GM23338 (cell line): ENCODE measurements around the gene CATSPERZ. TPM values are rescaled to one million over a fixed set of nuclear protein-coding genes. Genes with fewer than 3 reads are reported as not detected.

Experiments used
- ATAC-seq: fragments of 200-7000 bp; cut with Tn5 transposase; 3 replicates; pipeline ENCODE4 v1.9.1; 2020
- DNase-seq: peaks from one replicate; pipeline ENCODE4 v3.0.0-alpha.2; 2015; ENCODE audit warnings: low spot score
- H2AFZ ChIP-seq: fragments of 200-600 bp; sonication (generic); 2 replicates; pipeline ENCODE4 v1.8.0; 2016; ENCODE audit warnings: antibody characterized with exemption, mild to moderate bottlenecking, moderate library complexity
- H3F3A ChIP-seq: fragments of 200-600 bp; sonication (generic); replicated peaks from 2 replicates; pipeline ENCODE4 v1.8.0; 2017; ENCODE audit warnings: antibody characterized with exemption, mixed run types, low read depth
- H3K27ac ChIP-seq: fragments of 200-600 bp; sonication (generic); 2 replicates; pipeline ENCODE4 v1.6.1; 2016; ENCODE audit warnings: low read depth
- H3K27me3 ChIP-seq: fragments of 200-600 bp; sonication (generic); 2 replicates; pipeline ENCODE4 v1.8.0; 2016; ENCODE audit warnings: mild to moderate bottlenecking, mixed run types, moderate library complexity; ENCODE audit not compliant: insufficient read depth
- H3K36me3 ChIP-seq: fragments of 200-600 bp; sonication (generic); 2 replicates; pipeline ENCODE4 v1.8.0; 2016; ENCODE audit warnings: mild to moderate bottlenecking; ENCODE audit not compliant: insufficient read depth
- H3K4me1 ChIP-seq: fragments of 200-600 bp; sonication (generic); 2 replicates; pipeline ENCODE4 v1.8.0; 2016; ENCODE audit warnings: mild to moderate bottlenecking, moderate library complexity; ENCODE audit not compliant: insufficient read depth
- H3K4me2 ChIP-seq: fragments of 200-600 bp; sonication (generic); 2 replicates; pipeline ENCODE4 v1.7.1; 2017; ENCODE audit warnings: mixed run types
- H3K4me3 ChIP-seq: fragments of 200-600 bp; sonication (generic); 2 replicates; pipeline ENCODE4 v1.6.1; 2016; ENCODE audit warnings: mixed run types
- H3K79me2 ChIP-seq: fragments of 200-600 bp; sonication (generic); replicated peaks from 2 replicates; pipeline ENCODE4 v1.8.0; 2017; ENCODE audit warnings: mild to moderate bottlenecking; ENCODE audit not compliant: insufficient read depth
- H3K9me2 ChIP-seq: fragments of 200-600 bp; sonication (generic); 2 replicates; pipeline ENCODE4 v1.8.0; 2017; ENCODE audit not compliant: insufficient read depth
- H4K20me1 ChIP-seq: fragments of 200-600 bp; sonication (generic); replicated peaks from 2 replicates; pipeline ENCODE4 v1.8.0; 2017; ENCODE audit warnings: mild to moderate bottlenecking; ENCODE audit not compliant: insufficient read depth
- H3K27ac Mint-ChIP-seq: 2 replicates; pipeline ENCODE4 v1.8.0; 2020; ENCODE audit warnings: inconsistent platforms, mild to moderate bottlenecking, moderate library complexity, mixed read lengths
- H3K27me3 Mint-ChIP-seq: 3 replicates; pipeline ENCODE4 v1.8.0; 2022; ENCODE audit warnings: low read depth, mild to moderate bottlenecking, moderate library complexity, mixed read lengths, inconsistent platforms; ENCODE audit not compliant: insufficient read depth, poor library complexity
- H3K36me3 Mint-ChIP-seq: 3 replicates; pipeline ENCODE4 v1.8.0; 2021; ENCODE audit warnings: low read depth, mild to moderate bottlenecking, inconsistent platforms, moderate library complexity, mixed read lengths
- H3K4me1 Mint-ChIP-seq: 3 replicates; pipeline ENCODE4 v1.8.0; 2020; ENCODE audit warnings: mild to moderate bottlenecking, inconsistent platforms, mixed read lengths
- H3K4me3 Mint-ChIP-seq: 3 replicates; pipeline ENCODE4 v1.8.0; 2021; ENCODE audit warnings: moderate library complexity, mild to moderate bottlenecking, inconsistent platforms, mixed read lengths
- H3K9me3 Mint-ChIP-seq: 3 replicates; pipeline ENCODE4 v1.8.0; 2020; ENCODE audit warnings: moderate library complexity, mild to moderate bottlenecking, inconsistent platforms, mixed read lengths
- CREB1 ChIP-seq: fragments of 250-450 bp; sonication (Bioruptor Pico); IDR thresholded peaks from 2 replicates; pipeline ENCODE4 v1.5.0; 2020; ENCODE audit warnings: low read depth, mild to moderate bottlenecking, moderate library complexity
- EZH2 ChIP-seq: fragments of 200-600 bp; sonication (generic); IDR thresholded peaks from one replicate; pipeline ENCODE4 v1.8.0; 2017; ENCODE audit warnings: antibody characterized with exemption, mild to moderate bottlenecking, low read depth; ENCODE audit not compliant: unreplicated experiment
- EZH2phosphoT487 ChIP-seq: fragments of 200-600 bp; sonication (generic); IDR thresholded peaks from one replicate; pipeline ENCODE4 v1.8.1; 2018; ENCODE audit warnings: antibody characterized with exemption; ENCODE audit not compliant: unreplicated experiment
- JUNB ChIP-seq: IDR thresholded peaks from one replicate; pipeline ENCODE4 v1.6.1; 2016; ENCODE audit warnings: antibody characterized with exemption; ENCODE audit not compliant: unreplicated experiment
- NANOG ChIP-seq: IDR thresholded peaks from 2 replicates; pipeline ENCODE4 v1.6.1; 2016; ENCODE audit warnings: antibody characterized with exemption, borderline replicate concordance
- POLR2AphosphoS5 ChIP-seq: IDR thresholded peaks from 2 replicates; pipeline ENCODE4 v1.6.1; 2016; ENCODE audit warnings: antibody characterized with exemption, low read depth
- STAT1 ChIP-seq: IDR thresholded peaks from one replicate; pipeline ENCODE4 v1.6.1; 2016; ENCODE audit warnings: antibody characterized with exemption; ENCODE audit not compliant: unreplicated experiment
- ZNF114 ChIP-seq: fragments of 250-450 bp; sonication (Bioruptor Pico); IDR thresholded peaks from 2 replicates; pipeline ENCODE4 v1.5.0; 2020; ENCODE audit warnings: mild to moderate bottlenecking, moderate library complexity
- ZNF331 ChIP-seq: fragments of 250-450 bp; sonication (Bioruptor Pico); IDR thresholded peaks from 2 replicates; pipeline ENCODE4 v1.5.0; 2020; ENCODE audit warnings: low read depth, mild to moderate bottlenecking, moderate library complexity
- polyA plus RNA-seq: library from polyadenylated mRNA; unstranded; fragments of >200 nt; fragmentation: Nextera tagmentation; extraction: Ambion mirVana; gene quantifications from 2 replicates; pipeline ENCODE4 v1.2.1, GENCODE V29; 2016
- total RNA-seq: library from RNA; depleted of rRNA; stranded (reverse); fragments of >200 nt; shearing (Covaris generic); gene quantifications from 2 replicates; pipeline ENCODE4 v1.2.3, GENCODE V29; 2014
- TF ChIP-seq, protein P1 (sequence below): IDR thresholded peaks from one replicate; pipeline ENCODE4 v1.6.1; 2018; ENCODE audit warnings: antibody characterized with exemption; ENCODE audit not compliant: unreplicated experiment
- TF ChIP-seq, protein P2 (sequence below): fragments of 250-450 bp; sonication (Bioruptor Pico); IDR thresholded peaks from 2 replicates; pipeline ENCODE4 v1.5.0; 2020; ENCODE audit warnings: mild to moderate bottlenecking, moderate library complexity
- TF ChIP-seq, protein P3 (sequence below): IDR thresholded peaks from 2 replicates; pipeline ENCODE4 v1.6.1; 2016; ENCODE audit warnings: antibody characterized with exemption
- TF ChIP-seq, protein P4 (sequence below), 2 experiments: fragments of 200-600 bp in 1 of 2; sonication (generic) in 1 of 2; conservative IDR thresholded peaks; 2 replicates each; pipeline versions ENCODE4 v1.5.1 to v1.6.1; 2016 to 2017; ENCODE audit warnings: antibody characterized with exemption in 2 of 2, low read depth in 2 of 2, mild to moderate bottlenecking in 2 of 2, moderate library complexity in 1 of 2

Gene CATSPERZ
- total and polyA plus RNA-seq, 2 experiments from 2014 or later = 0.99 TPM; not detected in 1

DNA sequence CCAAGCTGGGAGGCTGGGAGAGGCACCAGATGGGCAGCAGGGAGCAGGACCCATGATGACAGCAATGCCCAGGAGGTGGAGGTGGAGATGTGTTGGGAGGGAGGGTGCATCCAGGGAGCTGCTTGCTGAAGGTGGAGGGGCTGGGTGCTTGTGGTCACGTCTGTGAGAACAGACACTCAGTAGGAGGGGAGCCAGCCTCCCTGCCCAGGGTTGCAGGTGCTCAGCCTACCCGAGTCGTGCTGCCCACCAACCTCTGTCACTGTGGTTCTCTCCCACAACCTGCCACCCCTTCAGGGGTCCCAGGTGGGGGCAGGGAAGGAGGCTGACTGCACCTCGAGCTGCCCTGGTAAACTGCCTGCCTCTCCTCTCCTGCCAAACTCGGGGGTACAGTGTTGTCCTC, 23.2 kb downstream of the CATSPERZ start:
- H3K27ac ChIP-seq = no peak overlapping the region
- H3K9me2 ChIP-seq = no peaks in the 10 kb centered on the region
- no peaks in the 10 kb centered on the region for H3K9me3 Mint-ChIP-seq
- H3K4me1 Mint-ChIP-seq = peaks cover 19% of the 10 kb centered on the region
- H3K36me3 ChIP-seq = peaks cover 3% of the 10 kb centered on the region; the same call in 1 of the 2 replicates
- DNase-seq = no peak
- no peak overlapping the region for H3K4me3 ChIP-seq
- ATAC-seq = no peak
- peaks cover 12% of the 10 kb centered on the region for H3K4me1 ChIP-seq
- peaks cover 7% of the 10 kb centered on the region for H3K27me3 Mint-ChIP-seq
- no peaks in the 10 kb centered on the region for H3K27me3 ChIP-seq
- H4K20me1 ChIP-seq = no peaks in the 10 kb centered on the region
- TF ChIP-seq EZH2 (no peak), JUNB (no peak), POLR2AphosphoS5 (no peak), EZH2phosphoT487 (no peak), NANOG (no peak), ZNF331 (CRISPR knock-in tag) (no peak), ZNF114 (CRISPR knock-in tag) (no peak), STAT1 (no peak), CREB1 (CRISPR knock-in tag) (no peak)
- TF ChIP-seq, protein P1, sequence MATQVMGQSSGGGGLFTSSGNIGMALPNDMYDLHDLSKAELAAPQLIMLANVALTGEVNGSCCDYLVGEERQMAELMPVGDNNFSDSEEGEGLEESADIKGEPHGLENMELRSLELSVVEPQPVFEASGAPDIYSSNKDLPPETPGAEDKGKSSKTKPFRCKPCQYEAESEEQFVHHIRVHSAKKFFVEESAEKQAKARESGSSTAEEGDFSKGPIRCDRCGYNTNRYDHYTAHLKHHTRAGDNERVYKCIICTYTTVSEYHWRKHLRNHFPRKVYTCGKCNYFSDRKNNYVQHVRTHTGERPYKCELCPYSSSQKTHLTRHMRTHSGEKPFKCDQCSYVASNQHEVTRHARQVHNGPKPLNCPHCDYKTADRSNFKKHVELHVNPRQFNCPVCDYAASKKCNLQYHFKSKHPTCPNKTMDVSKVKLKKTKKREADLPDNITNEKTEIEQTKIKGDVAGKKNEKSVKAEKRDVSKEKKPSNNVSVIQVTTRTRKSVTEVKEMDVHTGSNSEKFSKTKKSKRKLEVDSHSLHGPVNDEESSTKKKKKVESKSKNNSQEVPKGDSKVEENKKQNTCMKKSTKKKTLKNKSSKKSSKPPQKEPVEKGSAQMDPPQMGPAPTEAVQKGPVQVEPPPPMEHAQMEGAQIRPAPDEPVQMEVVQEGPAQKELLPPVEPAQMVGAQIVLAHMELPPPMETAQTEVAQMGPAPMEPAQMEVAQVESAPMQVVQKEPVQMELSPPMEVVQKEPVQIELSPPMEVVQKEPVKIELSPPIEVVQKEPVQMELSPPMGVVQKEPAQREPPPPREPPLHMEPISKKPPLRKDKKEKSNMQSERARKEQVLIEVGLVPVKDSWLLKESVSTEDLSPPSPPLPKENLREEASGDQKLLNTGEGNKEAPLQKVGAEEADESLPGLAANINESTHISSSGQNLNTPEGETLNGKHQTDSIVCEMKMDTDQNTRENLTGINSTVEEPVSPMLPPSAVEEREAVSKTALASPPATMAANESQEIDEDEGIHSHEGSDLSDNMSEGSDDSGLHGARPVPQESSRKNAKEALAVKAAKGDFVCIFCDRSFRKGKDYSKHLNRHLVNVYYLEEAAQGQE = no peak
- TF ChIP-seq, protein P2, sequence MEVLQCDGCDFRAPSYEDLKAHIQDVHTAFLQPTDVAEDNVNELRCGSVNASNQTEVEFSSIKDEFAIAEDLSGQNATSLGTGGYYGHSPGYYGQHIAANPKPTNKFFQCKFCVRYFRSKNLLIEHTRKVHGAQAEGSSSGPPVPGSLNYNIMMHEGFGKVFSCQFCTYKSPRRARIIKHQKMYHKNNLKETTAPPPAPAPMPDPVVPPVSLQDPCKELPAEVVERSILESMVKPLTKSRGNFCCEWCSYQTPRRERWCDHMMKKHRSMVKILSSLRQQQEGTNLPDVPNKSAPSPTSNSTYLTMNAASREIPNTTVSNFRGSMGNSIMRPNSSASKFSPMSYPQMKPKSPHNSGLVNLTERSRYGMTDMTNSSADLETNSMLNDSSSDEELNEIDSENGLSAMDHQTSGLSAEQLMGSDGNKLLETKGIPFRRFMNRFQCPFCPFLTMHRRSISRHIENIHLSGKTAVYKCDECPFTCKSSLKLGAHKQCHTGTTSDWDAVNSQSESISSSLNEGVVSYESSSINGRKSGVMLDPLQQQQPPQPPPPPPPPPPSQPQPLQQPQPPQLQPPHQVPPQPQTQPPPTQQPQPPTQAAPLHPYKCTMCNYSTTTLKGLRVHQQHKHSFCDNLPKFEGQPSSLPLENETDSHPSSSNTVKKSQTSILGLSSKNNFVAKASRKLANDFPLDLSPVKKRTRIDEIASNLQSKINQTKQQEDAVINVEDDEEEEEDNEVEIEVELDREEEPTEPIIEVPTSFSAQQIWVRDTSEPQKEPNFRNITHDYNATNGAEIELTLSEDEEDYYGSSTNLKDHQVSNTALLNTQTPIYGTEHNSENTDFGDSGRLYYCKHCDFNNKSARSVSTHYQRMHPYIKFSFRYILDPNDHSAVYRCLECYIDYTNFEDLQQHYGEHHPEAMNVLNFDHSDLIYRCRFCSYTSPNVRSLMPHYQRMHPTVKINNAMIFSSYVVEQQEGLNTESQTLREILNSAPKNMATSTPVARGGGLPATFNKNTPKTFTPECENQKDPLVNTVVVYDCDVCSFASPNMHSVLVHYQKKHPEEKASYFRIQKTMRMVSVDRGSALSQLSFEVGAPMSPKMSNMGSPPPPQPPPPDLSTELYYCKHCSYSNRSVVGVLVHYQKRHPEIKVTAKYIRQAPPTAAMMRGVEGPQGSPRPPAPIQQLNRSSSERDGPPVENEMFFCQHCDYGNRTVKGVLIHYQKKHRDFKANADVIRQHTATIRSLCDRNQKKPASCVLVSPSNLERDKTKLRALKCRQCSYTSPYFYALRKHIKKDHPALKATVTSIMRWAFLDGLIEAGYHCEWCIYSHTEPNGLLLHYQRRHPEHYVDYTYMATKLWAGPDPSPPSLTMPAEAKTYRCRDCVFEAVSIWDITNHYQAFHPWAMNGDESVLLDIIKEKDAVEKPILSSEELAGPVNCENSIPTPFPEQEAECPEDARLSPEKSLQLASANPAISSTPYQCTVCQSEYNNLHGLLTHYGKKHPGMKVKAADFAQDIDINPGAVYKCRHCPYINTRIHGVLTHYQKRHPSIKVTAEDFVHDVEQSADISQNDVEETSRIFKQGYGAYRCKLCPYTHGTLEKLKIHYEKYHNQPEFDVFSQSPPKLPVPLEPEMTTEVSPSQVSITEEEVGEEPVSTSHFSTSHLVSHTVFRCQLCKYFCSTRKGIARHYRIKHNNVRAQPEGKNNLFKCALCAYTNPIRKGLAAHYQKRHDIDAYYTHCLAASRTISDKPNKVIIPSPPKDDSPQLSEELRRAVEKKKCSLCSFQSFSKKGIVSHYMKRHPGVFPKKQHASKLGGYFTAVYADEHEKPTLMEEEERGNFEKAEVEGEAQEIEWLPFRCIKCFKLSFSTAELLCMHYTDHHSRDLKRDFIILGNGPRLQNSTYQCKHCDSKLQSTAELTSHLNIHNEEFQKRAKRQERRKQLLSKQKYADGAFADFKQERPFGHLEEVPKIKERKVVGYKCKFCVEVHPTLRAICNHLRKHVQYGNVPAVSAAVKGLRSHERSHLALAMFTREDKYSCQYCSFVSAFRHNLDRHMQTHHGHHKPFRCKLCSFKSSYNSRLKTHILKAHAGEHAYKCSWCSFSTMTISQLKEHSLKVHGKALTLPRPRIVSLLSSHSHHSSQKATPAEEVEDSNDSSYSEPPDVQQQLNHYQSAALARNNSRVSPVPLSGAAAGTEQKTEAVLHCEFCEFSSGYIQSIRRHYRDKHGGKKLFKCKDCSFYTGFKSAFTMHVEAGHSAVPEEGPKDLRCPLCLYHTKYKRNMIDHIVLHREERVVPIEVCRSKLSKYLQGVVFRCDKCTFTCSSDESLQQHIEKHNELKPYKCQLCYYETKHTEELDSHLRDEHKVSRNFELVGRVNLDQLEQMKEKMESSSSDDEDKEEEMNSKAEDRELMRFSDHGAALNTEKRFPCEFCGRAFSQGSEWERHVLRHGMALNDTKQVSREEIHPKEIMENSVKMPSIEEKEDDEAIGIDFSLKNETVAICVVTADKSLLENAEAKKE (CRISPR knock-in tag) = no peak
- TF ChIP-seq, protein P3, sequence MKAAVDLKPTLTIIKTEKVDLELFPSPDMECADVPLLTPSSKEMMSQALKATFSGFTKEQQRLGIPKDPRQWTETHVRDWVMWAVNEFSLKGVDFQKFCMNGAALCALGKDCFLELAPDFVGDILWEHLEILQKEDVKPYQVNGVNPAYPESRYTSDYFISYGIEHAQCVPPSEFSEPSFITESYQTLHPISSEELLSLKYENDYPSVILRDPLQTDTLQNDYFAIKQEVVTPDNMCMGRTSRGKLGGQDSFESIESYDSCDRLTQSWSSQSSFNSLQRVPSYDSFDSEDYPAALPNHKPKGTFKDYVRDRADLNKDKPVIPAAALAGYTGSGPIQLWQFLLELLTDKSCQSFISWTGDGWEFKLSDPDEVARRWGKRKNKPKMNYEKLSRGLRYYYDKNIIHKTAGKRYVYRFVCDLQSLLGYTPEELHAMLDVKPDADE = no peak
- TF ChIP-seq, protein P4, sequence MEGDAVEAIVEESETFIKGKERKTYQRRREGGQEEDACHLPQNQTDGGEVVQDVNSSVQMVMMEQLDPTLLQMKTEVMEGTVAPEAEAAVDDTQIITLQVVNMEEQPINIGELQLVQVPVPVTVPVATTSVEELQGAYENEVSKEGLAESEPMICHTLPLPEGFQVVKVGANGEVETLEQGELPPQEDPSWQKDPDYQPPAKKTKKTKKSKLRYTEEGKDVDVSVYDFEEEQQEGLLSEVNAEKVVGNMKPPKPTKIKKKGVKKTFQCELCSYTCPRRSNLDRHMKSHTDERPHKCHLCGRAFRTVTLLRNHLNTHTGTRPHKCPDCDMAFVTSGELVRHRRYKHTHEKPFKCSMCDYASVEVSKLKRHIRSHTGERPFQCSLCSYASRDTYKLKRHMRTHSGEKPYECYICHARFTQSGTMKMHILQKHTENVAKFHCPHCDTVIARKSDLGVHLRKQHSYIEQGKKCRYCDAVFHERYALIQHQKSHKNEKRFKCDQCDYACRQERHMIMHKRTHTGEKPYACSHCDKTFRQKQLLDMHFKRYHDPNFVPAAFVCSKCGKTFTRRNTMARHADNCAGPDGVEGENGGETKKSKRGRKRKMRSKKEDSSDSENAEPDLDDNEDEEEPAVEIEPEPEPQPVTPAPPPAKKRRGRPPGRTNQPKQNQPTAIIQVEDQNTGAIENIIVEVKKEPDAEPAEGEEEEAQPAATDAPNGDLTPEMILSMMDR (conservative IDR thresholded peaks at IDR 0.05; ENCODE audit: low read depth in 2 of 2) = no peak
- no peak overlapping the region for H2AFZ ChIP-seq
- no peak overlapping the region for H3K4me3 Mint-ChIP-seq
- peaks cover 25% of the 10 kb centered on the region for H3K36me3 Mint-ChIP-seq
- H3F3A ChIP-seq = 0 out of 2 replicates have a peak, but pooled peaks cover 4% of the 10 kb centered on the region
- no peak overlapping the region for H3K27ac Mint-ChIP-seq
- H3K4me2 ChIP-seq = no peak overlapping the region
- peaks cover 7% of the 10 kb centered on the region; the same call in 1 of the 2 replicates for H3K79me2 ChIP-seq
